PC-9 (cell line): ENCODE measurements around the gene C11orf21. TPM values are rescaled to one million over a fixed set of nuclear protein-coding genes. Genes with fewer than 3 reads are reported as not detected.

Experiments
- BruUV-seq: library from RNA; stranded (reverse); fragments of 400-500 nt; replicated peaks from 2 replicates; lab custom pipeline; 2021; lab: Mats Ljungman, UMichigan
- CTCF ChIA-PET: fragments of 300-600 bp; sonication (Branson Sonifier 250); formaldehyde crosslinking; loops from one replicate; lab custom pipeline; 2022; ENCODE audit warnings: antibody characterized with exemption; lab: Charles Lee
- POLR2A ChIA-PET: fragments of 300-600 bp; sonication (Branson Sonifier 250); formaldehyde crosslinking; loops from one replicate; lab custom pipeline; 2022; ENCODE audit warnings: antibody characterized with exemption; ENCODE audit not compliant: unreplicated experiment; lab: Charles Lee
- DNase-seq, 2 experiments: peaks; one replicate each; pipeline versions ENCODE4 v3.0.0 to v3.0.0-alpha.2; 2015 to 2022; ENCODE audit warnings: mixed read lengths in 1 of 2
- H2AFZ ChIP-seq: fragments of 200-600 bp; sonication (generic); 2 replicates; pipeline ENCODE4 v1.8.1; 2017; ENCODE audit warnings: antibody characterized with exemption
- H3F3A ChIP-seq: fragments of 200-600 bp; sonication (generic); 2 replicates; pipeline ENCODE4 v1.8.1; 2017; ENCODE audit warnings: antibody characterized with exemption, mild to moderate bottlenecking, low read depth; ENCODE audit not compliant: insufficient read depth
- H3K27ac ChIP-seq: fragments of 200-600 bp; sonication (generic); 2 replicates; pipeline ENCODE4 v1.6.1; 2016; ENCODE audit warnings: mixed run types
- H3K27me3 ChIP-seq: fragments of 200-600 bp; sonication (generic); 2 replicates; pipeline ENCODE4 v1.6.1; 2016; ENCODE audit warnings: low read depth, mixed run types; ENCODE audit not compliant: insufficient read depth
- H3K36me3 ChIP-seq: fragments of 200-600 bp; sonication (generic); 2 replicates; pipeline ENCODE4 v1.6.1; 2016; ENCODE audit warnings: low read depth, mixed run types
- H3K4me1 ChIP-seq: fragments of 200-600 bp; sonication (generic); replicated peaks from 2 replicates; pipeline ENCODE4 v1.6.1; 2016; ENCODE audit warnings: mixed run types; ENCODE audit not compliant: insufficient read depth
- H3K4me2 ChIP-seq: fragments of 200-600 bp; sonication (generic); 2 replicates; pipeline ENCODE4 v1.6.1; 2017; ENCODE audit warnings: mixed run types
- H3K4me3 ChIP-seq: fragments of 200-600 bp; sonication (generic); 2 replicates; pipeline ENCODE4 v1.6.1; 2016; ENCODE audit warnings: mixed run types
- H3K79me2 ChIP-seq: fragments of 200-600 bp; sonication (generic); 2 replicates; pipeline ENCODE4 v1.6.1; 2017; ENCODE audit warnings: low read depth, mixed run types
- H3K9me2 ChIP-seq: fragments of 200-600 bp; sonication (generic); 2 replicates; pipeline ENCODE4 v1.8.1; 2017; ENCODE audit warnings: mild to moderate bottlenecking; ENCODE audit not compliant: insufficient read depth
- H3K9me3 ChIP-seq: fragments of 200-600 bp; sonication (generic); 2 replicates; pipeline ENCODE4 v1.8.1; 2016; ENCODE audit warnings: low read depth; ENCODE audit not compliant: insufficient read depth
- H4K20me1 ChIP-seq: fragments of 200-600 bp; sonication (generic); 2 replicates; pipeline ENCODE4 v1.8.1; 2017; ENCODE audit not compliant: insufficient read depth
- EZH2 ChIP-seq: fragments of 200-600 bp; sonication (generic); IDR thresholded peaks from 2 replicates; pipeline ENCODE4 v1.8.0; 2017; ENCODE audit warnings: antibody characterized with exemption, low read depth
- intact Hi-C: fragments of 100-400 bp; cut with micrococcal nuclease; formaldehyde crosslinking; loops from one replicate; pipeline ENCODE4 v1.10.0; 2022; ENCODE audit not compliant: unreplicated experiment
- total RNA-seq: library from RNA; stranded (reverse); gene quantifications from 2 replicates; pipeline ENCODE4 v1.2.3, GENCODE V29; 2021
- TF ChIP-seq, protein P1 (sequence below): fragments of 200-600 bp; sonication (generic); conservative IDR thresholded peaks from 2 replicates; pipeline ENCODE4 v1.6.1; 2017; ENCODE audit warnings: mixed run types, antibody characterized with exemption, mild to moderate bottlenecking, moderate library complexity

C11orf21 gene
- total RNA-seq, 1 experiment from 2014 or later: not detected

DNA sequence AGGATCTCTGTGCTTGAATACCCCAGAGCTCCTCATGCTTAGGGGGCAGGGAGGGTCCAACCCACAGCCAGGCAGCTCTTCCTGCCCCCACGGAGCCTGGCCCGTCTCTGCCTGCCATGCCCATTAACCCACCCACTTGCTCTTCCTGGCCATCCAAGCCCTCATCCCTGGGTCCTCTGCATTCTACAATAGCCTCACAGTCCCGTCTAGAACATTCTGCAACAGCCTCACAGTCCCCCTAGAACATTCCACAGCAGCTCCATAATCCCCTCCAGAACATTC is 15.2 kb upstream of the C11orf21 start:
- H3K9me3 ChIP-seq: no peaks in the 10 kb centered on the region
- no peaks in the 10 kb centered on the region for H3K36me3 ChIP-seq
- H3K4me3 ChIP-seq: no peak overlapping the region
- H3K79me2 ChIP-seq: no peaks in the 10 kb centered on the region
- H3K4me2 ChIP-seq: no peak overlapping the region
- peaks cover 4% of the 10 kb centered on the region for H3K4me1 ChIP-seq
- no peak overlapping the region for H3K27ac ChIP-seq
- no TSS peak for BruUV-seq
- 0 out of 2 replicates have a peak, but pooled peaks cover 5% of the 10 kb centered on the region for H3K27me3 ChIP-seq
- POLR2A ChIA-PET: no interaction called here
- intact Hi-C loops: no loop called here
- H3K9me2 ChIP-seq: no peaks in the 10 kb centered on the region
- no peaks in the 10 kb centered on the region for H3F3A ChIP-seq
- no peaks in the 10 kb centered on the region for H4K20me1 ChIP-seq
- CTCF ChIA-PET: no interaction called here
- no peak overlapping the region for H2AFZ ChIP-seq
- TF ChIP-seq, protein P1, sequence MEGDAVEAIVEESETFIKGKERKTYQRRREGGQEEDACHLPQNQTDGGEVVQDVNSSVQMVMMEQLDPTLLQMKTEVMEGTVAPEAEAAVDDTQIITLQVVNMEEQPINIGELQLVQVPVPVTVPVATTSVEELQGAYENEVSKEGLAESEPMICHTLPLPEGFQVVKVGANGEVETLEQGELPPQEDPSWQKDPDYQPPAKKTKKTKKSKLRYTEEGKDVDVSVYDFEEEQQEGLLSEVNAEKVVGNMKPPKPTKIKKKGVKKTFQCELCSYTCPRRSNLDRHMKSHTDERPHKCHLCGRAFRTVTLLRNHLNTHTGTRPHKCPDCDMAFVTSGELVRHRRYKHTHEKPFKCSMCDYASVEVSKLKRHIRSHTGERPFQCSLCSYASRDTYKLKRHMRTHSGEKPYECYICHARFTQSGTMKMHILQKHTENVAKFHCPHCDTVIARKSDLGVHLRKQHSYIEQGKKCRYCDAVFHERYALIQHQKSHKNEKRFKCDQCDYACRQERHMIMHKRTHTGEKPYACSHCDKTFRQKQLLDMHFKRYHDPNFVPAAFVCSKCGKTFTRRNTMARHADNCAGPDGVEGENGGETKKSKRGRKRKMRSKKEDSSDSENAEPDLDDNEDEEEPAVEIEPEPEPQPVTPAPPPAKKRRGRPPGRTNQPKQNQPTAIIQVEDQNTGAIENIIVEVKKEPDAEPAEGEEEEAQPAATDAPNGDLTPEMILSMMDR: no peak
- no peak for TF ChIP-seq EZH2
- no peak for DNase-seq

DNA sequence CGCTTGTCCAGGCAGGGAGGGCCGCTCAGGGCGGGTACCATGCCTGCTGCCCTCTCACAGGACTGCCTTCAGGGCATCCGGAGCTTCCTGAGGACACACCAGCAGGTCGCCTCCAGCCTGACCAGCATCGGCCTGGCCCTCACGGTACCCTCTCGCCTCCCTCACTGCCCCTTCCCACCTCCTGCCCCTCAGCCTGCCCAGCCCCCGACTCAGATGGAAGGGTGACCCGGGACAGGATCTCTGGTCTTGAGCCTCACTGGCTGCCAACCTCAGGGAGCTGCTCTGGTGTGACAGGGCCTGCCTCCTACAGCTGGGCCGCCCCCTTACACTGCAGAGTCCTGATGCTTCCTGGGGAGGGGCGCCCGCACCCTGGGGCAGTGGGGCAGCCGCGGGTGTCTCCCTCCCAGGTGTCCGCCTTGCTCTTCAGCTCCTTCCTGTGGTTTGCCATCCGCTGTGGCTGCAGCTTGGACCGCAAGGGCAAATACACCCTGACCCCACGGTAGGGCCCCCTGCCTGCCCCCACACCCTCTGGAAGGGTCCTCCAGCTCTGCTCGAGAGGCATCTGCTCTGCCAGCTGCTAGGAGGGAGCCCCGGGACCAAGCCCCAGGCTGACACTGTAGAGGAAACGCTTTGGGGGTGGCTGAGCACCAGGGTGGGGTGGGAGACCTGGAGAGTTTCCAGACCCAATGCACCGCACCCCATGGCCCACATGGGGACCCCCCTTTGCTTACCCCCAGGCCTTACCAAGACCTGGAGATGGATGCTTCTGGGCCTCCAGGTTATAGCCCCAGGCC is 14.6 kb upstream of the C11orf21 start:
- Histone ChIP-seq H3K27me3 (0 out of 2 replicates have a peak, but pooled peaks cover 5% of the 10 kb centered on the region), H3K27ac (no peak overlapping the region), H3K4me1 (peaks cover 8% of the 10 kb centered on the region), H3K79me2 (no peaks in the 10 kb centered on the region), H3K4me3 (no peak overlapping the region), H3K36me3 (no peaks in the 10 kb centered on the region), H4K20me1 (no peaks in the 10 kb centered on the region), H3K9me2 (no peaks in the 10 kb centered on the region), H3K9me3 (no peaks in the 10 kb centered on the region), H3K4me2 (no peak overlapping the region), H3F3A (no peaks in the 10 kb centered on the region), H2AFZ (no peak overlapping the region)
- TF ChIP-seq EZH2: no peak
- intact Hi-C loops: no loop called here
- POLR2A ChIA-PET: no interaction called here
- CTCF ChIA-PET: no interaction called here
- DNase-seq: no peak
- no TSS peak for BruUV-seq

DNA sequence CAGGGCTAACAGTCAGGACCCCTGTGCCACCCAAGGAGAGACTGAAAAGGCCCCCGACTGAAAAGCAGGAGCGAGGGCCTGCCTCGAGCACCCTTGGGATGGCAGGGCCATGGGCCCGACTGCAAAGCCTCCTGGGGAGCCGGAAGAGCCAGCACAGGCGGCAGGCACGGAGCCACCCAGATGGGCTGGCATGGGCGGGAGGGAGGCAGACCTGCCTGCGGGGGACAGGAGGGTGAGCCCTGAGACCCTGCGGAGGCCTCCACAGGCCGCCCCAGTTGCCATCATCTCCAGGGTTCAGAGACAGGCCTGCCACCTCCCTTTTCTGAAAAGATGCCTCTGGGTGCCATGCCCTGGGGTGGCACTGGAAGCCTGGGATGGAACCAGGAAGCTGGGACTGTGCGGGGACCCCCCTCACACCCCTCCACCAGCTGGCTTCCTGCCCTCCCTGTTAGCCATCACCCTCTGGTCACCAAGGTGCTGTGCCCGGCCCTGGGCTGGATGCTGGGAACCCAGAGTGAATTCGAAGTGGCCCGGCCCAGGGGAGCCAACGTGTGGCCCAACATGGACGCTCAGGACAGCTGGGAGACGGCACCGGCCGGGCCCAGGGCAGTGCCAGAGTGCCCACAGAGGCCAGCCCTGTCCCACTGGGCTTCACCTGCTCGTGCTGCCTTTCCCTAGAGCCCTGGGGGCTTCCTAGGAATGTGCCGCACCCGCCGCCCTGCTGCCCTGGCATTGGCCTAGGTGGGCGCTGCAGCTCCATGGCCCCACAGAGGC is 13.9 kb upstream of the C11orf21 start:
- Histone ChIP-seq H3K27me3 (0 out of 2 replicates have a peak, but pooled peaks cover 5% of the 10 kb centered on the region), H3K9me2 (no peaks in the 10 kb centered on the region), H2AFZ (no peak overlapping the region), H3F3A (no peaks in the 10 kb centered on the region), H4K20me1 (no peaks in the 10 kb centered on the region), H3K4me1 (peaks cover 8% of the 10 kb centered on the region), H3K79me2 (no peaks in the 10 kb centered on the region), H3K36me3 (no peaks in the 10 kb centered on the region), H3K9me3 (no peaks in the 10 kb centered on the region), H3K4me3 (no peak overlapping the region), H3K27ac (no peak overlapping the region), H3K4me2 (no peak overlapping the region)
- TF ChIP-seq, protein P1: no peak
- TF ChIP-seq EZH2: no peak
- BruUV-seq: no TSS peak
- DNase-seq: no peak
- POLR2A ChIA-PET: no interaction called here
- intact Hi-C loops: no loop called here
- CTCF ChIA-PET: no interaction called here
